DND-41 (cell line): ENCODE results near the gene CHD9NB.

ENCODE experiments used
- ATAC-seq: fragments of 200-7000 bp; cut with Tn5 transposase; 3 replicates; pipeline ENCODE4 v1.9.1; 2021; ENCODE audit warnings: low read depth; ENCODE audit not compliant: insufficient read depth
- DNase-seq: peaks from one replicate; pipeline ENCODE4 v3.0.0-alpha.2; 2020
- H2AFZ ChIP-seq: 2 replicates; pipeline ENCODE4 v1.6.0; 2012; ENCODE audit warnings: low read depth, low read length
- H3K27ac ChIP-seq: 2 replicates; pipeline ENCODE4 v1.5.1; 2012; ENCODE audit warnings: low read length, inconsistent platforms
- H3K27me3 ChIP-seq: fragments of 200-600 bp; sonication (generic); 2 replicates; pipeline ENCODE4 v1.6.0; 2012; ENCODE audit warnings: low read length, mild to moderate bottlenecking, inconsistent platforms; ENCODE audit not compliant: insufficient read depth, poor library complexity
- H3K36me3 ChIP-seq: 2 replicates; pipeline ENCODE4 v1.5.1; 2012; ENCODE audit warnings: low read length, inconsistent platforms; ENCODE audit not compliant: insufficient read depth
- H3K4me1 ChIP-seq: 2 replicates; pipeline ENCODE4 v1.5.1; 2012; ENCODE audit warnings: mild to moderate bottlenecking, low read length; ENCODE audit not compliant: insufficient read depth
- H3K4me2 ChIP-seq: 2 replicates; pipeline ENCODE4 v1.6.0; 2012; ENCODE audit warnings: mild to moderate bottlenecking, moderate library complexity, low read length, inconsistent platforms; ENCODE audit not compliant: insufficient read depth
- H3K4me3 ChIP-seq, 2 experiments: fragments of 200-600 bp in 1 of 2; shearing (Covaris generic) in 1 of 2; 2 replicates each; pipeline ENCODE4 v1.5.1; 2012 to 2016; ENCODE audit warnings: inconsistent platforms in 2 of 2, low read length in 2 of 2, mild to moderate bottlenecking in 2 of 2, low read depth in 1 of 2, moderate library complexity in 1 of 2
- H3K79me2 ChIP-seq: 2 replicates; pipeline ENCODE4 v1.6.0; 2012; ENCODE audit warnings: low read length, inconsistent platforms; ENCODE audit not compliant: insufficient read depth
- H3K9ac ChIP-seq: 2 replicates; pipeline ENCODE4 v1.6.0; 2012; ENCODE audit warnings: low read depth, mild to moderate bottlenecking, inconsistent platforms, low read length, moderate library complexity
- H3K9me3 ChIP-seq: 2 replicates; pipeline ENCODE4 v1.5.1; 2012; ENCODE audit warnings: low read length, moderate library complexity, mild to moderate bottlenecking, inconsistent platforms; ENCODE audit not compliant: insufficient read depth, severe bottlenecking
- H4K20me1 ChIP-seq: 2 replicates; pipeline ENCODE4 v1.6.0; 2012; ENCODE audit warnings: low read length; ENCODE audit not compliant: insufficient read depth
- EZH2 ChIP-seq: IDR thresholded peaks from 3 replicates; pipeline ENCODE4 v1.6.1; 2012; ENCODE audit warnings: borderline replicate concordance, low read depth, mild to moderate bottlenecking, moderate library complexity, low read length, inconsistent platforms; ENCODE audit not compliant: severe bottlenecking
- TF ChIP-seq, protein P1 (sequence below): IDR thresholded peaks from 2 replicates; pipeline ENCODE4 v1.5.1; 2012; ENCODE audit warnings: borderline replicate concordance, low read length, moderate library complexity, mild to moderate bottlenecking; ENCODE audit not compliant: poor library complexity, severe bottlenecking; ENCODE audit errors: extremely low read depth

Gene CHD9NB

DNA sequence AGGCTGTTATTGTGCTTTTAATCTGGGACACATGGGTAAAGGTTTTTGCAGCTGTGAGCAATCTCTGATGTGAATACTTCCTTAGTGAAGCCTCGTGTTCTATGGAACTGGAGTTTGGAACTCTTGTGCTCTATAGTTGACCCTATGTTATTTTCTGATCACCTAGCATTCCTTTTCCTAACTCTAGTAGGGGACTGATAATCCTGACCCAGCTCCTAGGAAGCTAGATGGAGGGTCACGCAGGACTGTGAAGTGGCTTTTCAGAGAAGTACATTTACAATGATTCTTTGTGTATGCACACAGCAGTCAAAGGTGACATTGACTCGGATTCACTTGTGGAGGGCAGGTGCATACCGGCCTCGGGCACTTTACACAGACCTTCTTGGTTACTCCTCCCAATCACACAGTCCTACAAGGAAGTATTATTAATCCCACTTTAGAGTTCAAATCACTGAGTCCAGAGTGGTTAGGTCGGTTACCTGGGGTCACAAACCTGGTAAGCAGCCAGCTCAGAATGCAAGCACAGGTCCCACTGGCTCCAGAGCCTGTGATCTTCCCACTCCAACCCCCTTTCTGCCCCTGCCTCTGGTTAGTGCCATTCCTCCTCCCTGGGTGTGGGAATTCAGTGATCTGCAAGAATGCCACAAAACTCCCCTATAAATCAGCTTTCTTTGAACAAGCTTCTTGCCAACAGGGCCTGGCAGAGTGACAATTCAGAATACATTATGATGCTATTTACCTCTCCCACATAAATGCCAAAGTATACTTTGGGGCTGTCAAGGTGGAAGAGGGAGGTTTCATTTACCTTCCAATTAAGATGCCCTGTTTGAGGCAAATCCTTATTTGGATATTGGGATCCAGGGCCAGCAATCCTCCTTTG is 7.1 kb downstream of the CHD9NB start:
- H3K36me3 ChIP-seq, result no peaks in the 10 kb centered on the region
- H4K20me1 ChIP-seq, result no peaks in the 10 kb centered on the region
- H3K9ac ChIP-seq, result no peak overlapping the region
- no peaks in the 10 kb centered on the region for H3K9me3 ChIP-seq
- H2AFZ ChIP-seq, result no peak overlapping the region
- H3K79me2 ChIP-seq, result no peaks in the 10 kb centered on the region
- no peaks in the 10 kb centered on the region for H3K27me3 ChIP-seq
- H3K4me1 ChIP-seq, result peaks cover 22% of the 10 kb centered on the region
- ATAC-seq (no peak), DNase-seq (no peak)
- TF ChIP-seq EZH2, result no peak
- TF ChIP-seq, protein P1, sequence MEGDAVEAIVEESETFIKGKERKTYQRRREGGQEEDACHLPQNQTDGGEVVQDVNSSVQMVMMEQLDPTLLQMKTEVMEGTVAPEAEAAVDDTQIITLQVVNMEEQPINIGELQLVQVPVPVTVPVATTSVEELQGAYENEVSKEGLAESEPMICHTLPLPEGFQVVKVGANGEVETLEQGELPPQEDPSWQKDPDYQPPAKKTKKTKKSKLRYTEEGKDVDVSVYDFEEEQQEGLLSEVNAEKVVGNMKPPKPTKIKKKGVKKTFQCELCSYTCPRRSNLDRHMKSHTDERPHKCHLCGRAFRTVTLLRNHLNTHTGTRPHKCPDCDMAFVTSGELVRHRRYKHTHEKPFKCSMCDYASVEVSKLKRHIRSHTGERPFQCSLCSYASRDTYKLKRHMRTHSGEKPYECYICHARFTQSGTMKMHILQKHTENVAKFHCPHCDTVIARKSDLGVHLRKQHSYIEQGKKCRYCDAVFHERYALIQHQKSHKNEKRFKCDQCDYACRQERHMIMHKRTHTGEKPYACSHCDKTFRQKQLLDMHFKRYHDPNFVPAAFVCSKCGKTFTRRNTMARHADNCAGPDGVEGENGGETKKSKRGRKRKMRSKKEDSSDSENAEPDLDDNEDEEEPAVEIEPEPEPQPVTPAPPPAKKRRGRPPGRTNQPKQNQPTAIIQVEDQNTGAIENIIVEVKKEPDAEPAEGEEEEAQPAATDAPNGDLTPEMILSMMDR, result no peak
- H3K4me2 ChIP-seq, result no peak overlapping the region
- H3K4me3 ChIP-seq, result no peak overlapping the region
- H3K27ac ChIP-seq, result no peak overlapping the region

DNA sequence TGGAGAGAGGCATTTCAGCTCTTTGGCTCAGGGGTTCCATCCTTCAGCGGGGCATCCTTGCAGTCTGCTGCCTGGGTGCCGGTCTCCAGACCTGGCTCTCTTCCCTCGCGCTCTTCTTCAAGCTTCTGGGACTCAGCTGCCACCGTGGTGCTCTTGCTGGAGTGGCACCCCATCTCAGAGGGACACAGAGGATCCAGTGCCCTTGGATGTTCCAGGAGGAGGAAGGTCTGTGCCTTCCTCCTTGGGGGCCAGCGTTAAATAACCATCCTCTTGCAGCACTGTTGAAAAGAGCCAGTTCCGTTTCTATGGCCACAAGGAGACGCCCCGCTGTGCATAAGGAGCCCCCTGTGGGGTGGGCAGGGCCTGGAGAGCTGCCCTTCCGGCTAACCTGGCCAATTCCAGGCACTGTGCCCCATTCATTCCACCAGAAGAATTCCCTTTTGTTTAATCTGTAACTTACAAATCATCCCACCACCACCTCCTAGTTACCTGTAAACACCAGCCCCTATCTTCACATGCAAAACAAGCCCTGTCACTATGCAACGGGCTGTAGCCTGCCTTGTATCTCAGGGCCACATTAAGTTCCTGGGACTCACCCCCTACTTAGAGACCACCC is 8.6 kb downstream of the CHD9NB start:
- H3K9me3 ChIP-seq, result no peaks in the 10 kb centered on the region
- TF ChIP-seq EZH2, result no peak
- no peaks in the 10 kb centered on the region for H4K20me1 ChIP-seq
- H3K36me3 ChIP-seq, result no peaks in the 10 kb centered on the region
- no peaks in the 10 kb centered on the region for H3K79me2 ChIP-seq
- no peak overlapping the region for H2AFZ ChIP-seq
- peaks cover 24% of the 10 kb centered on the region for H3K4me1 ChIP-seq
- no peak overlapping the region for H3K9ac ChIP-seq
- H3K27me3 ChIP-seq, result no peaks in the 10 kb centered on the region
- DNase-seq (no peak), ATAC-seq (no peak)
- no peak overlapping the region for H3K4me3 ChIP-seq
- H3K4me2 ChIP-seq, result no peak overlapping the region
- no peak overlapping the region for H3K27ac ChIP-seq

DNA sequence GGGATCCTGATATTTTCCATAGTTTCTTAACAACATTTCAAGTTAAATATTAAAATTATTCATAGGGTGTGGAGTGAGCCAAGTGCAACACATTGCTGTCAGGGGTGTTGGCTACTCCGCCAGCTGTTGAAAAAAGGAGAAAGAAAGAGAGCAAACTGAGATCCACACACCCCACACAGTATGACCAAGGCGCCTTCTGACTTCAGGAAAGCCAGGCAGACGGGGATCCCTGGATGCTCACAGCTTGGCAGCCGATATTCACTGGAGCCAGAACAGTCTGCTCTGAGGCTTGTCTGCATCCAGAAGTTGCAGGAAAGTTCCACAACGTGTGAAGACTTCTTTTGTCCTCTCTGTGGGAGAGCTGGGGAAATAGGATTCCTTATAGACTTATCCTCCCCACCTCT is 9.3 kb downstream of the CHD9NB start:
- Histone ChIP-seq H3K9ac (no peak overlapping the region), H3K36me3 (no peaks in the 10 kb centered on the region), H3K4me3 (no peak overlapping the region), H2AFZ (no peak overlapping the region), H4K20me1 (no peaks in the 10 kb centered on the region), H3K79me2 (no peaks in the 10 kb centered on the region), H3K9me3 (no peaks in the 10 kb centered on the region), H3K27me3 (no peaks in the 10 kb centered on the region), H3K27ac (no peak overlapping the region), H3K4me2 (no peak overlapping the region), H3K4me1 (peaks cover 24% of the 10 kb centered on the region)
- TF ChIP-seq EZH2, result no peak
- TF ChIP-seq, protein P1, result no peak
- ATAC-seq (no peak), DNase-seq (no peak)

DNA sequence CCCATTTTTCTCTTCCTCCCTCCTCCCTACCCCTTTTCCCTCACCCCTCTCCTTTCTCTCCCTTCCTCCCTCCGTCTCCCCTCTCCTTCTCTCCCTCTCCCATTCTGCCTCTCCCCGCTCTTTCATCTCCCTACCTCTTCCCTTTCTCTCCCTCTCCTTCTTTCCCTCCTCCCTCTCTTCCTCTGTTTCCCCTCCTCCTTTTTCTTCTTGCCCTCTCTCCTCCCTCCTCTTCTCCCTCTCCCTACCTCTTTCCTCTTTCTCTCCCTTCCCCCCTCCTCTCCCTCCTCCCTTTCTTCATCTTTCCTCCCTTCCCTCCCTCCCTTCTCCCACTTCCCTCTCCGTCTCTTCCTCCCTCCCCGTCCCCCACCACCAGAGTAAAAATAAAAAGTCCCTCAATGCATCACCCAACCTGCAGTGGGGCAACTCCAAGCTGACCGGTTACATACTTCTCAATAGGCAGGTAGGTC is 10.4 kb downstream of the CHD9NB start:
- ATAC-seq (no peak), DNase-seq (no peak)
- H3K4me1 ChIP-seq, result peaks cover 24% of the 10 kb centered on the region
- peak overlapping the region; percentile 24; the same call in 1 of the 2 replicates for H3K9ac ChIP-seq
- no peaks in the 10 kb centered on the region for H3K79me2 ChIP-seq
- no peaks in the 10 kb centered on the region for H4K20me1 ChIP-seq
- H3K9me3 ChIP-seq, result no peaks in the 10 kb centered on the region
- H3K27me3 ChIP-seq, result no peaks in the 10 kb centered on the region
- H3K4me3 ChIP-seq, result no peak overlapping the region
- TF ChIP-seq EZH2, result no peak
- TF ChIP-seq, protein P1, result no peak
- peak overlapping the region; percentile 44; the same call in 1 of the 2 replicates for H3K4me2 ChIP-seq
- peak overlapping the region; percentile 50; the same call in 1 of the 2 replicates for H2AFZ ChIP-seq
- H3K27ac ChIP-seq, result peak overlapping the region; percentile 58
- H3K36me3 ChIP-seq, result no peaks in the 10 kb centered on the region
